ENCODE data around the gene PSMA8. TPM values are rescaled to one million over a fixed set of nuclear protein-coding genes. Genes with fewer than 3 reads are reported as not detected.

Gene PSMA8
- total and polyA plus RNA-seq, 2 of the 8 experiments (the other 6 are each of a cell fraction or from before 2014, with no cell fraction given): not detected

GRCh38 chr18:26157326-26157725 is 23.7 kb downstream of the PSMA8 start:
- no peaks in the 10 kb centered on the region for H3K79me1 ChIP-seq (ENCODE audit: low read depth, low read length)
- H2BK5ac ChIP-seq (ENCODE audit: low read depth, low read length): no peak overlapping the region
- no peak for FAIRE-seq

More at GRCh38 chr18:26157326-26157725, 23.7 kb downstream of the PSMA8 start:
- H3K27ac ChIP-seq (ENCODE audit: low read depth, low read length): no peak overlapping the region
- H3K4me3 ChIP-seq (ENCODE audit: extremely low read depth in 1 of 4, insufficient read depth in 2 of 4, low read depth in 3 of 4, low read length in 4 of 4): no peak overlapping the region
- no peak overlapping the region for H3K9ac ChIP-seq (replicated peaks in 1 of 4; ENCODE audit: extremely low read depth in 1 of 4, low read depth in 3 of 4, low read length in 3 of 4)
- H3K18ac ChIP-seq (ENCODE audit: extremely low read depth, low read length): no peak overlapping the region
- no peaks in the 10 kb centered on the region for H3K9me3 ChIP-seq (ENCODE audit: insufficient read depth in 2 of 2, low read depth in 1 of 2, low read length in 1 of 2)
- H3K56ac ChIP-seq (replicated peaks; ENCODE audit: insufficient read length, low read depth, low read length): no peak overlapping the region
- H2BK15ac ChIP-seq (ENCODE audit: low read length): no peak overlapping the region
- H3K79me2 ChIP-seq (ENCODE audit: control insufficient read depth in 1 of 2, insufficient read depth in 2 of 2, low read length in 2 of 2): no peaks in the 10 kb centered on the region
- no peak overlapping the region for H2AFZ ChIP-seq (ENCODE audit: low read length)
- H4K8ac ChIP-seq (ENCODE audit: extremely low read depth, insufficient read depth, low read length): no peak overlapping the region
- H2BK12ac ChIP-seq (ENCODE audit: low read depth, low read length): no peak overlapping the region
- POLR2A ChIA-PET (ENCODE audit: partially characterized antibody): no interaction called here
- H3K4me1 ChIP-seq (replicated peaks in 1 of 4; ENCODE audit: control insufficient read depth in 3 of 4, insufficient read depth in 4 of 4, low read length in 3 of 4): no peaks in the 10 kb centered on the region
- no peak overlapping the region for H3K14ac ChIP-seq (ENCODE audit: insufficient read length)
- no peak for TF ChIP-seq SP2 (IDR thresholded peaks at IDR 0.05; ENCODE audit: low read length)
- no peak overlapping the region for H4K91ac ChIP-seq (replicated peaks; ENCODE audit: insufficient read length, low read length)
- no peak overlapping the region for H2AK5ac ChIP-seq (ENCODE audit: low read depth, low read length)
- no peak overlapping the region for H4K5ac ChIP-seq (ENCODE audit: insufficient read length, low read depth, low read length)
- no peak overlapping the region for H3K23ac ChIP-seq (ENCODE audit: insufficient read length)
- no peaks in the 10 kb centered on the region for H4K20me1 ChIP-seq (replicated peaks in 1 of 2; ENCODE audit: control insufficient read depth in 1 of 2, insufficient read depth in 2 of 2, low read length in 2 of 2)
- 81% methylated on average over 3 of the region's 3 CpGs; no CpG with 5 or more reads in 1 of the 2 experiments for WGBS, 2 experiments (ENCODE audit: extremely low coverage in 1 of 2, insufficient coverage in 1 of 2, insufficient read length in 1 of 2, insufficient replicate concordance in 2 of 2, low coverage in 1 of 2, low lambda C conversion rate in 2 of 2, missing lambda C conversion rate in 1 of 2)
- H3K4me2 ChIP-seq (ENCODE audit: insufficient read depth in 1 of 2, low read depth in 2 of 2, low read length in 2 of 2): no peak overlapping the region
- H2BK20ac ChIP-seq (ENCODE audit: low read length): no peak overlapping the region
- no peaks in the 10 kb centered on the region for H3K36me3 ChIP-seq (ENCODE audit: control insufficient read depth in 2 of 4, insufficient read depth in 4 of 4, low read length in 3 of 4)
- no peaks in the 10 kb centered on the region for H3K23me2 ChIP-seq (ENCODE audit: low read depth, low read length)
- H3K4ac ChIP-seq (replicated peaks; ENCODE audit: insufficient read length, low read depth, low read length): no peak overlapping the region
- H2BK120ac ChIP-seq (replicated peaks; ENCODE audit: low read depth, low read length): no peak overlapping the region
- CTCF ChIA-PET (ENCODE audit: partially characterized antibody): interaction anchor here (0.8 kb wide), 1 partner anchor 52 kb away, joined by 3 read pairs; no protein-coding TSS in a partner anchor
- no peak for DNase-seq (ENCODE audit: low read depth in 1 of 2, low spot score in 2 of 2)
- H3K27me3 ChIP-seq (replicated peaks in 1 of 4; ENCODE audit: control insufficient read depth in 3 of 4, extremely low read depth in 1 of 4, insufficient read depth in 3 of 4, low read length in 3 of 4): no peaks in the 10 kb centered on the region

Measured in H1 (cell line).